HG02759 (cell line): ENCODE data around the gene CD300H.
"Not testable (repeated sequence)": the region's sequence is repeated elsewhere in the genome, so short reads cannot be mapped to it uniquely, and the experiment has no call there.

Source experiments
- ATAC-seq: cut with Tn5 transposase; IDR thresholded peaks from one replicate; pipeline ENCODE4 v1.9.1; 2021; ENCODE audit warnings: mild to moderate bottlenecking, moderate library complexity; ENCODE audit not compliant: unreplicated experiment

The CD300H gene

DNA sequence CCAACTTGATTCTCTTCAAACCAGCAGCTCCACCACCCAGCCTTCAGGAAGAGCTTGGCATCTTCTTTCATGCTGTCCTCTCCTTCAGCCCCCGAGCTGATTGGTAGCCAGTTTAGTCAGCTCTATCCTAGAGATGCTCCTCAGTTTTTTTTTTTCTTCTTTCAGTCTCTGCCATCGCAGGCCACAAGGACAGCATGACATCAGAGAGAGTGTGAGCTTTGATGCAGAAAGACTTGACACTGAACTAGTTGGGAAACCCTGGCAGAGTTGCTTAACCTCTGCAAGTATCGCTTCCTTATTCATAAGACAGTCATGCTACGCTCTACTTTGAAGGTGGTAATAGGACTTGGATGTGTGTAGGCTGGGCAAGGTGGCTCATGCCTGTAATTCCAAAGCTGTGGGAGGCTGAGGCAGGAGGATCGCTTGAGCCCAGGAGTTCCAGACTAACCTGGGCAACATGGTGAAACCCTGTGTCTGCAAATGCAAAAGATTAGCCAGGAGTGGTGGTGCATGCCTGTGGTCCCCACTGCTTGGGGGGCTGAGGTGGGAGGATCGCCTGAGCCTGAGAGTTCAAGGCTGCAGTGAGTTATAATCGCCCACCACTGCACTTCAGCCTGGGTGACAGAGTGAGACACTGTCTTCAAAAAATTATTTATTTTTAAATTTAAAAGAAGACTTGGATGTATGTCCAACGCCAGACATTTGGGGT, 38.7 kb downstream of the CD300H start:
- peak; percentile 83 for ATAC-seq

- ATAC-seq: no peak
Measured at GRCh38 chr17:74527756-74528155, 39.6 kb downstream of the CD300H start.

DNA sequence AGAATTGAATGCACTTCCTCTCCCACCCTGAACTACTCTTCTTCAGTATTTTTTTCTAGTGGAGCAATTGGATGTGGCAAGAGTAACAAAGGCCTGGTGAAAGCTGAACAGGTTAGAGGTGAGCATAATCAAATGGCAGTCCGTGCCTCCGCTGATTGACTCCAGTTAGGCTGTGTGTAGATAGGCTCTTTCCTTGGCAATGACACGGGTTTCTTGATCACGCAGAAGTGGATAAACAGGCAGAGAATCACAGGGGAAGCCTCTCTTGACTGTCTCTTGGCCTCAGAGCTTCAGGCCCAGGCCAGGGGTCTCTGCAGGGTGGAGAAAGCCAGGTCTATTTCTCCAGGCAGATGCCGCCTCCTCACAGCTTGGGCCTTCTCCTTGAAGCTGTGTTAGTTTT, 40.2 kb downstream of the CD300H start:
- no peak for ATAC-seq

DNA sequence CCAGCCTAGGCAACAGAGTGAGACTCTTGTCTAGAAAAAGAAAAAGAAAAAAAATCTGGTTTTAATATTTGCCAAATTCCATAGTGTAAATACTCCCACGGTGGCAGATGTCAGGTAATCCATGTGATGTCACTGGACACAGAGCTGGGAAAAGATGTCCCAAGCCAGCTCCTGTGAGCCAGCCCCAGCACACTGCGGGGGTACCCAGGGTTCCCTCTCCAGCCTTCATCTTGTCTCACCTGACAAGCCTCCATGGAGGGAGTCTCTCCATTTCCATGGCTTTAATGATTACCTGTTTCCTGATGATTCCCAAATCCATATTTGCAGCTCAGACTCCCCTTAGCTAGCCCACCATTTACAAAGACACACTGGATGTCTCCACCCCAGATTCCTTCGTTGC, 40.6 kb downstream of the CD300H start:
- ATAC-seq: no peak

GRCh38 chr17:74525781-74526288, 41.5 kb downstream of the CD300H start:
- ATAC-seq: no peak

- no peak for ATAC-seq
Measured at GRCh38 chr17:74525465-74525725, 41.9 kb downstream of the CD300H start.

GRCh38 chr17:74524653-74525464, 42.5 kb downstream of the CD300H start:
- no peak for ATAC-seq

DNA sequence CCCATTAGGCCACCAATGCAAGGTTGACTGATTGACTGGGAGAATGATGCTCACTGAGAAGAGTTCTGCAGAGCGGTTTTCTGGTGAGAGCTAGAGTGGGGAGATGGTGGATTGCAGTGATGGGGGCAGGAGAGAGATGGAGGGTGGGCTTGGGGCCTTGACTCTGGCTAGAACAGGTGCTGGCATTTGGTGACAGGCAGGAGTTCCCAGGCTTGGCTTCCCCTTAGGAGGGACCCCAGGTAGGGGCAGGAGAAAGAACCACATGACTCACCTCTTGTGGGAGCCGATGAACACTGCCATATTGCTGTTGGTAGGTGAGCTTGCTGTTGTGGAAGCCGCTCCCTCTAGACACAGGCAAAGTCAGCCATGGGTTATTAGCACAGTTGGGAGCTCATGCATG, 44.0 kb downstream of the CD300H start:
- ATAC-seq: no peak

- ATAC-seq: no peak
Measured at GRCh38 chr17:74522381-74523105, 44.8 kb downstream of the CD300H start.

DNA sequence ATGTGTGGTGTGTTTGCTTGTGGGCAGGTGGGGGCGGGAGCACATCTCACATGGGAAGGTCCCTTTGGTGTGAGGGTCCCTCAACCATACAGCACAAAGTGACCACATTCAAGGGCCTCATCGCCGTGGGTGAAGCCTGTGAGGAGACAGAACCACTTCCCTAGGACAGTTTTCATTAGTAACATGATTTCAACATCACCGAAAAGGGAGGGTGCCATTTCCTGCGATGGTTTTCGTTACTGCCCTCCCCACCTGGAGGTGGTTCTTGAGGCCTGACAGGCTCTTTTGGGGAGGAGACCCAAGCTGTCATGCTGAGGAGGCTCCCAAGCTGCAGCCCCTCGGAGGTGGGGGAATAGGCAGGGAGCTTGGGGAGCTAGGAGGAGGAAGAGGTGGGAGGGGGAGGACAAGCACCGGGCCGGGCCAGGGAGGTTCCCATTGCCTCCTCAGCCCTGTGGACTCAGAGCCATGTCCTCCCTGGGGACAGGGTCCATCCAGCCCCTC, 45.6 kb downstream of the CD300H start:
- ATAC-seq: no peak

DNA sequence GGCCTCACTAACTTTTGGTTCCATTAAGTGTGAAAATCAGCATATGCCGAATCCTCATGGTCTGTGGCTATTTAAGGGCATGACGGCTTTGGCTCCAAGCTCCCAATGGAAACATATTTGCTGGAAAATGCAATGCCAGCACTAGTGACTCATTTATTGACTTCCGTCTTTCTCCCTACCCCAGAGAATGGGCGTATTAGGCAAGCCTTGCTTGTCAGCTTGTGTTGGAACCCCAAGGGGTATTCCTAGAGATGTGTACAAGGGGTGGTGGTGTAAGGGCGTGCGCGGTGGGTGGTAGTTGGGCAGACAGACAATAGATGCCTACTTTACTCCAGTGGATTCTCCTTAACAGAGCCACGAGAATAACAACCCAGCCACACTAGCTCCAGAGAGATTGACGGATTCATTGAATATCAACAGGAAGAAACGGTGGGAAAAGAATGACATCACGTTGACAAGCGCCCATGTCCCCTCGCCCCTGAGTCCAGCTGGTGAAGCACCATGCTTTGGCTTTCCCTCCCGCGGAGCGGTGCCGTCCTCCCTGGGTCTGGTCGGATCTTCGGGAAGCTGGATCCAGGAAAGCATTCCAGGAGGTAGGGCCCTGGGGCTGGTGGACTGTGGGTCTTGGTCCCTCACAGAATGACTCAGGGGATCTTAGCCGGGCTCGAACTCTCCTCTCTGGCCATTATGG, 46.4 kb downstream of the CD300H start:
- no peak for ATAC-seq

GRCh38 chr17:74520016-74520434, 47.3 kb downstream of the CD300H start:
- ATAC-seq: no peak

DNA sequence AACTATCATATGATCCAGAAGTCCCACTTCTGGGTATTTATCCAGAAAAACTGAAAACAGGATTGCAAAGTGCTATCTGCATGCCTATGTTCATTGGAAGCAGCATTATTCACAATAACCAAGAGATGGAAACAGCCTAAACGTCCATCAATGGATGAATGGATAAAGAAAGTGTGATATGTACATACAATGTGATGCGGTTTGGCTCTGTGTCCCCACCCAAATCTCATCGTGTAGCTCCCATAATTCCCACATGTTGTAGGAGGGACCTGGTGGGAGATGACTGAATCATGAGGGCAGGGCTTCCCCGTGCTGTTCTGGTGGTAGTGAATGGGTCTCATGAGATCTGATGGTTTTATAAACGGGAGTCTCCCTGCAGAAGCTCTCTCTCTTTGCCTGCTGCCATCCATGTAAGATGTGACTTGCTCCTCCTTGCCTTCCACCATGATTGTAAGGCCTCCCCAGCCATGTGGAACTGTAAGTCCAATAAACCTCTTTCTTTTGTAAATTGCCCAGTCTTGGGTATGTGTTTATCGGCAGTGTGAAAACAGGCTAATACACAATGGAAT, 48.8 kb downstream of the CD300H start:
- ATAC-seq: not testable (repeated sequence)

GRCh38 chr17:74516561-74517328, 50.6 kb downstream of the CD300H start:
- no peak for ATAC-seq

- ATAC-seq: no peak
Measured at GRCh38 chr17:74515941-74516340, 51.4 kb downstream of the CD300H start.

DNA sequence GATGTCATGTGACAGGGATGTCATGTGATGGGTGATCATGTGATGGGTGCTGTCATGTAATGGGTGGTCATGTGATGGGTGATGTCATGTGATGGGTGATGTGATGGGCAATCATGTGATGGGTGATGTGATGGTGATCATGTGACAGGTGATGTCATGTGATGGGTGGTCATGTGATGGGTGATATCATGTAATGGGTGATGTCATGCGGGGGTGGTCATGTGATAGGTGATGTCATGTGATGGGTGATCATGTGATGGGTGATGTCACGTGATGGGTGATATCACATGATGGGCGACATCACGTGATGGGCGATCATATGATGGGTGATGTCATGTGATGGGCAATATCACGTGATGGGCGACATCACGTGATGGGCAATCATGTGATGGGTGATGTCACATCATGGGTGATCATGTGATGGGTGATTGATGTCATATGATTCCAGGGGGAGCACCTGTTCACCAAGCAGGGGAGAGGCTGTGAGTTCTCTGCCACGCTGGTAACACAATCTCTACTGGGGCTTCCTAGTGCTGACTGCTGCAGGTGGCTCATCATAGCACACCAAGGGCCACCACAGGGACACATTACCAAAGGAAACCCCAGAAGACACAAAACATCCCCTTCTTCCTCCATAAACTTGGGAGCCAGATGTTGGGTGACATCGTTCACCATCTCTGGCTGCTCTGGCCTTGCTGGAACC, 52.5 kb downstream of the CD300H start:
- no peak for ATAC-seq

- no peak for ATAC-seq
Measured at GRCh38 chr17:74513987-74514631, 53.2 kb downstream of the CD300H start.

GRCh38 chr17:74512624-74513091, 54.7 kb downstream of the CD300H start:
- peak; percentile 61 for ATAC-seq

- ATAC-seq: no peak
Measured at GRCh38 chr17:74512036-74512435, 55.3 kb downstream of the CD300H start.
